MCF 10A (cell line): Measurements from ENCODE around the gene MAP7D1. TPM values are rescaled to one million over a fixed set of nuclear protein-coding genes. Genes with fewer than 3 reads are reported as not detected.

ENCODE experiments used
- BruUV-seq: library from RNA; stranded (reverse); fragments of 400-500 nt; replicated peaks from 2 replicates; lab custom pipeline; 2021; lab: Mats Ljungman, UMichigan
- CTCF ChIA-PET: fragments of 300-600 bp; sonication (Branson Sonifier 250); formaldehyde crosslinking; extraction: SDS; loops from one replicate; lab custom pipeline; 2021; ENCODE audit warnings: antibody characterized with exemption, inconsistent platforms; lab: Yijun Ruan, JAX
- POLR2A ChIA-PET: fragments of 300-600, 350-650 bp; sonication (Branson Sonifier 250); formaldehyde crosslinking; extraction: SDS; loops from one replicate; lab custom pipeline; 2020; ENCODE audit warnings: antibody characterized with exemption, inconsistent platforms; lab: Yijun Ruan, JAX
- DNase-seq: peaks from one replicate; pipeline ENCODE4 v3.0.0-alpha.2; 2018; ENCODE audit not compliant: unreplicated experiment
- H3K27ac Mint-ChIP-seq: one replicate; pipeline ENCODE4 v1.8.0; 2022; ENCODE audit warnings: mild to moderate bottlenecking, low read depth, mixed read lengths; ENCODE audit not compliant: unreplicated experiment
- H3K27me3 Mint-ChIP-seq: one replicate; pipeline ENCODE4 v1.8.0; 2022; ENCODE audit warnings: mixed read lengths; ENCODE audit not compliant: insufficient read depth, unreplicated experiment
- H3K36me3 Mint-ChIP-seq: one replicate; pipeline ENCODE4 v1.8.0; 2022; ENCODE audit warnings: mild to moderate bottlenecking, moderate library complexity, mixed read lengths; ENCODE audit not compliant: insufficient read depth, unreplicated experiment
- H3K4me1 Mint-ChIP-seq: one replicate; pipeline ENCODE4 v1.8.0; 2022; ENCODE audit warnings: mixed read lengths; ENCODE audit not compliant: insufficient read depth, unreplicated experiment
- H3K4me3 Mint-ChIP-seq: one replicate; pipeline ENCODE4 v1.8.0; 2022; ENCODE audit warnings: mild to moderate bottlenecking, moderate library complexity, mixed read lengths; ENCODE audit not compliant: unreplicated experiment
- H3K9me3 Mint-ChIP-seq: one replicate; pipeline ENCODE4 v1.8.0; 2022; ENCODE audit warnings: mixed read lengths; ENCODE audit not compliant: unreplicated experiment
- CTCF ChIP-seq: fragments of 200-600 bp; IDR thresholded peaks from one replicate; pipeline ENCODE4 v1.8.0; 2022; ENCODE audit warnings: antibody characterized with exemption, mild to moderate bottlenecking; ENCODE audit not compliant: unreplicated experiment
- intact Hi-C: fragments of 100-400 bp; cut with micrococcal nuclease; formaldehyde crosslinking; loops from 2 replicates; pipeline ENCODE4 v1.14.1; 2022
- total RNA-seq: library from RNA; stranded (reverse); gene quantifications from 2 replicates; pipeline ENCODE4 v1.2.3, GENCODE V29; 2022

The MAP7D1 gene
- total RNA-seq, 1 experiment from 2014 or later: 170 TPM

GRCh38 chr1:36170643-36171412, 14.9 kb downstream of the MAP7D1 start:
- Mint-ChIP-seq H3K9me3 (no peaks in the 10 kb centered on the region), H3K27me3 (no peaks in the 10 kb centered on the region), H3K4me1 (peaks cover 37% of the 10 kb centered on the region), H3K36me3 (peaks cover 59% of the 10 kb centered on the region), H3K27ac (peak overlapping the region; percentile 94), H3K4me3 (no peak overlapping the region)
- intact Hi-C loops: no loop called here
- no peak for TF ChIP-seq CTCF
- no TSS peak for BruUV-seq
- no peak for DNase-seq
- POLR2A ChIA-PET: interaction anchor here (1.0 to 2.7 kb wide), 4 partner anchors 10 to 53 kb away, joined by 3 to 13 read pairs (median 4); partner anchors contain the start of genes THRAP3 and TRAPPC3
- CTCF ChIA-PET: interaction anchor here (0.6 to 4.2 kb wide), 9 partner anchors 9 to 230 kb away, joined by 3 to 38 read pairs (median 3); partner anchors contain the start of gene TRAPPC3

GRCh38 chr1:36172017-36172747, 16.2 kb downstream of the MAP7D1 start:
- intact Hi-C loops: no loop called here
- Mint-ChIP-seq H3K27ac (peak overlapping the region; percentile 94), H3K36me3 (peaks cover 54% of the 10 kb centered on the region), H3K4me3 (no peak overlapping the region), H3K4me1 (peaks cover 28% of the 10 kb centered on the region), H3K9me3 (no peaks in the 10 kb centered on the region), H3K27me3 (no peaks in the 10 kb centered on the region)
- no peak for DNase-seq
- CTCF ChIA-PET: interaction anchor here (1.1 to 1.8 kb wide), 3 partner anchors 11 to 20 kb away, joined by 3 to 14 read pairs (median 3); no protein-coding TSS in a partner anchor
- POLR2A ChIA-PET: interaction anchor here (0.9 to 2.7 kb wide), 2 partner anchors 11 to 16 kb away, joined by 4 to 13 read pairs; partner anchors contain the start of gene MAP7D1
- TF ChIP-seq CTCF: no peak
- no TSS peak for BruUV-seq

- BruUV-seq: no TSS peak
- ChIA-PET POLR2A (interaction anchor here (0.9 to 1.2 kb wide), 2 partner anchors 17 to 23 kb away, joined by 3 to 4 read pairs; partner anchors contain the start of gene MAP7D1), CTCF (interaction anchor here (0.6 to 1.8 kb wide), 4 partner anchors 12 to 28 kb away, joined by 3 to 14 read pairs (median 3); no protein-coding TSS in a partner anchor)
- Mint-ChIP-seq H3K9me3 (no peaks in the 10 kb centered on the region), H3K27ac (peak overlapping the region; percentile 94), H3K27me3 (no peaks in the 10 kb centered on the region), H3K36me3 (peaks cover 53% of the 10 kb centered on the region), H3K4me3 (no peak overlapping the region), H3K4me1 (peaks cover 26% of the 10 kb centered on the region)
- no peak for TF ChIP-seq CTCF
- DNase-seq: peak; percentile 89
- intact Hi-C loops: no loop called here
Observed at GRCh38 chr1:36172983-36173382, 17.0 kb downstream of the MAP7D1 start.
